ENCODE results near the gene EVI5L.

The EVI5L gene

DNA sequence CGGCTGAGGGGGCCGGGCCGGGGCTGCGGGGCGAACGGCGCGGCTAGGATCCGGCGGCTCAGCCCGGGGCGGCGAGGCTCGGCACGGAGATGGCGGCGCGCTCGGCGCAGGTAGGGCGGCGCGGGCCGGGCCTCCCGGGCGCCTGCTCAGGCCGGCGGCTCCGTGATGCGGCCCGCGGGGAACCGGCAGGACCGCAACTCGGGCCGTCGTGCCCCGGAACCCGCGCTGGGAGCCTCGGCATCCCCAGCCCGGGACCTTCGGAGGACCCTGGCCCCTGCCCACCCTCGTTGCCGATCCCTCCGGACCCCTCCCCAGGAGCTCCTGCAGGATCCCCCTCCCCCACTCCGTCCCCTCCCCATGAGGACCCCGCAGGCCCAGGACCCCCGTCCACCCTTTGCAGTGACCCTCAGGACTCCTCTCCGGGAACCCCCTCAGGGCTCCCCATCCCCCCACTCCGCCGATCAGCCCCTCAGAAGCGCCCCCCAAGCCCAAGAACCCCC, 304 bp downstream of the EVI5L start:
- no peaks in the 10 kb centered on the region for H3K27me3 ChIP-seq (ENCODE audit: insufficient read depth, low read length, poor library complexity, severe bottlenecking)
- TF ChIP-seq CTCF (conservative IDR thresholded peaks at IDR 0.05; ENCODE audit: low read length) (no peak), EZH2phosphoT487 (IDR thresholded peaks at IDR 0.05; ENCODE audit: borderline replicate concordance) (no peak)
- H3K79me2 ChIP-seq (ENCODE audit: insufficient read depth, low read length): peaks cover 8% of the 10 kb centered on the region; the same call in 1 of the 2 replicates
- H3K36me3 ChIP-seq (ENCODE audit: insufficient read depth, low read length): no peaks in the 10 kb centered on the region
- H2AFZ ChIP-seq (ENCODE audit: low read length): peak overlapping the region; percentile 43; the same call in 1 of the 2 replicates
- no peaks in the 10 kb centered on the region for H3F3A ChIP-seq (ENCODE audit: low read depth)
- no peaks in the 10 kb centered on the region for H4K20me1 ChIP-seq (ENCODE audit: insufficient read depth, low read length, poor library complexity, severe bottlenecking)
- H3K9ac ChIP-seq (ENCODE audit: low read depth, low read length, poor library complexity, severe bottlenecking): peak overlapping the region; percentile 70
- peak overlapping the region; percentile 80 for H3K4me3 ChIP-seq (ENCODE audit: low read length, poor library complexity, severe bottlenecking)
- H3K4me1 ChIP-seq (ENCODE audit: insufficient read depth, low read length, poor library complexity, severe bottlenecking): peaks cover 20% of the 10 kb centered on the region
- no peaks in the 10 kb centered on the region for H3K9me2 ChIP-seq (replicated peaks; ENCODE audit: low read depth, low read length)
- no peaks in the 10 kb centered on the region for H3K9me3 ChIP-seq (ENCODE audit: insufficient read depth, low read depth, low read length)
- peak overlapping the region; percentile 97 for H3K4me2 ChIP-seq (ENCODE audit: low read depth, low read length, poor library complexity, severe bottlenecking)

GRCh38 chr19:7830823-7831222, 805 bp downstream of the EVI5L start:
- peak overlapping the region; percentile 80 for H3K4me3 ChIP-seq (ENCODE audit: low read length, poor library complexity, severe bottlenecking)

GRCh38 chr19:7831452-7831851, 1.4 kb downstream of the EVI5L start:
- Histone ChIP-seq H4K20me1 (ENCODE audit: insufficient read depth, low read length, poor library complexity, severe bottlenecking) (no peaks in the 10 kb centered on the region), H3K9ac (ENCODE audit: low read depth, low read length, poor library complexity, severe bottlenecking) (peak overlapping the region; percentile 70), H3K27me3 (ENCODE audit: insufficient read depth, low read length, poor library complexity, severe bottlenecking) (no peaks in the 10 kb centered on the region), H3K9me3 (ENCODE audit: insufficient read depth, low read depth, low read length) (no peaks in the 10 kb centered on the region), H3K4me3 (ENCODE audit: low read length, poor library complexity, severe bottlenecking) (peak overlapping the region; percentile 80), H2AFZ (ENCODE audit: low read length) (no peak overlapping the region), H3F3A (ENCODE audit: low read depth) (no peaks in the 10 kb centered on the region), H3K36me3 (ENCODE audit: insufficient read depth, low read length) (no peaks in the 10 kb centered on the region), H3K4me2 (ENCODE audit: low read depth, low read length, poor library complexity, severe bottlenecking) (peak overlapping the region; percentile 97), H3K79me2 (ENCODE audit: insufficient read depth, low read length) (peaks cover 8% of the 10 kb centered on the region; the same call in 1 of the 2 replicates), H3K9me2 (replicated peaks; ENCODE audit: low read depth, low read length) (no peaks in the 10 kb centered on the region), H3K4me1 (ENCODE audit: insufficient read depth, low read length, poor library complexity, severe bottlenecking) (peaks cover 20% of the 10 kb centered on the region)
- TF ChIP-seq CTCF (conservative IDR thresholded peaks at IDR 0.05; ENCODE audit: low read length) (no peak), EZH2phosphoT487 (IDR thresholded peaks at IDR 0.05; ENCODE audit: borderline replicate concordance) (no peak)

More at GRCh38 chr19:7830823-7831222, 805 bp downstream of the EVI5L start:
- H4K20me1 ChIP-seq (ENCODE audit: insufficient read depth, low read length, poor library complexity, severe bottlenecking): no peaks in the 10 kb centered on the region
- H3K9me3 ChIP-seq (ENCODE audit: insufficient read depth, low read depth, low read length): no peaks in the 10 kb centered on the region
- no peaks in the 10 kb centered on the region for H3K36me3 ChIP-seq (ENCODE audit: insufficient read depth, low read length)
- no peaks in the 10 kb centered on the region for H3K27me3 ChIP-seq (ENCODE audit: insufficient read depth, low read length, poor library complexity, severe bottlenecking)
- peak overlapping the region; percentile 97 for H3K4me2 ChIP-seq (ENCODE audit: low read depth, low read length, poor library complexity, severe bottlenecking)
- no peaks in the 10 kb centered on the region for H3K9me2 ChIP-seq (replicated peaks; ENCODE audit: low read depth, low read length)
- H3F3A ChIP-seq (ENCODE audit: low read depth): no peaks in the 10 kb centered on the region
- peaks cover 20% of the 10 kb centered on the region for H3K4me1 ChIP-seq (ENCODE audit: insufficient read depth, low read length, poor library complexity, severe bottlenecking)
- peak overlapping the region; percentile 70 for H3K9ac ChIP-seq (ENCODE audit: low read depth, low read length, poor library complexity, severe bottlenecking)
- no peak for TF ChIP-seq CTCF (conservative IDR thresholded peaks at IDR 0.05; ENCODE audit: low read length)
- TF ChIP-seq EZH2phosphoT487 (IDR thresholded peaks at IDR 0.05; ENCODE audit: borderline replicate concordance): no peak
- no peak overlapping the region for H2AFZ ChIP-seq (ENCODE audit: low read length)
- H3K79me2 ChIP-seq (ENCODE audit: insufficient read depth, low read length): peaks cover 8% of the 10 kb centered on the region; the same call in 1 of the 2 replicates
